HG03439 (cell line): ENCODE results near the gene GRIP1.

Experiments
- ATAC-seq: cut with Tn5 transposase; IDR thresholded peaks from one replicate; pipeline ENCODE4 v1.9.1; 2021; ENCODE audit warnings: mild to moderate bottlenecking, moderate library complexity; ENCODE audit not compliant: unreplicated experiment

Gene GRIP1

GRCh38 chr12:66398931-66399910 lies 279.7 kb downstream of the GRIP1 start:
- ATAC-seq: no peak

DNA sequence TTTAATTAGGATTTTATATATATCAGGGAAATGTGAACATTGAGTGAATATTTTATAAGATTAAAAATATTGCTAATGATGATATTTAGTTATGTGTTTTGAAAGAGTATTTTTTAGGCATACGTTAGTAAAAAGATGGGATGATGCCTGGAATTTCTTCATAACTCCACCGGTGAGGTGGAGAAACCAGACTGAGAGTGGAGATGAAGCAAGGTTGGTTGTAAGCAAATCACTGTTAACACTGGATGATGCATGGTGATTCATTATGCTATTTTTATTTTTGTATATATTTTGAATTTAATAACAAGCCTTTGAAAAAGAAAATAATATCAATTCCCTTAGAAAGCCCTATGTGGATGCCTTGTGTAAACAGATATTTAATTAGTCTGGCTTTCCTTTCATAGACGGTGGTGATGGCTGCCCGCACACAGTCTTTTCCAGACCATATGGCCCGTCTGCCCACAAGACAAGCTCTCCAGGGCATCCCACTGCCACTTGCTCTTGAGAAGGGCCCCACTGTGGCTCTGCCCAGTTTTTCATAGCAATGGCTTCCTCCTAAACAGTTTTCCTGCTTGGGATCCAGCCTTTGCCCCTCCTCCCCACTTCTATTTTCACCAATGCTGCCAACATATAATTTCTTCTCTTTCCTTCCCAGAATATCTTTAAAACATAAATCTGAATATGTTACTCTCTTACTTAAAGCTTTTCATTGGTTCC lies 281.1 kb downstream of the GRIP1 start:
- no peak for ATAC-seq

DNA sequence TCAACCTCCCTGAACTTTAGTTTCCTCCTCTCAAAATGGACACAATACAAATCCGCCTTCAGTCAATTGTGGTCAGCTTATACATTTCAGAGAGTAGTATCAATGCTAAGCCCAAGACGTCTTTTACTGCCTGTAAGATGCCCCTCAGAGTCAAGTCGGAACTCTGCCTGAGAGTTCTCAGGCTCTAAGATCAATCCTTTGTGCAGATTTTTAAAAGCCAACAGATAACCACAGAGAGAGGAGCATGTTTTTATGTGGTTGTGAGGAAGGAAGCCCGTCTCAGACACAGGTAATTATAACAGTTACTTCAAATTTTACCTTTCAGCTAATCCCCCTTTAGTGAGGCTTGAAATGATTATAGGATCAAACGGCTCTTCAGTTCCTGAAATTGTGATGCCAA lies 285.0 kb downstream of the GRIP1 start:
- ATAC-seq: no peak

DNA sequence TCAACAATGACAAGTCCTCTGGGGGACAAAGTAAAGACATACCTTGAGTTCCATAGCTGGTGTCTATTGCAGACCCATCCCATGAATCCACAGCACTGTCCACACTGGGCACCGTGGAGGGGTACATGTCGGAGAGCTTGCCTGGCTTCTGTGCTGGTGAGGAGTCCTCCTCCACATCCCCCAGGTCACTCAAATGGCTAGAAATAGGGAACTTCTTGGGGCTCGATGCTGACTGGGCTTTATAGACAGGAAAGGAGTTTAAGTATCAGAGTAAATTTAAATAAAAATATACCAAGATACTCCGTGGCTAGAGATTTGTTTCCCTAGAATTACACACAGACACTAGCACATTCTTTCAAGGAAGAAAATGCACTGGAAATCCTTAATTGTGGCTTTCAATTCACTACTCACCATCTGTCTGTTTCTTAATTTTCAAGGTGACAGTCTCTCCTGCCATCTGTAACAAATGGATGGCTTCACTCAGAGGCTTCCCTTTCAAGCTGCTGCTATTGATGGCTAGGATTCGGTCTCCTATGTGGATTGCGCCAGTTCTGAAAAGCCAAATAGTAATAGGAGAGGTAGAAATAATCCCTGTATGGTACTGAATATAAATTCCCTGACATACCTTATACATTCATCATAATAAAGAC lies 286.5 kb downstream of the GRIP1 start:
- ATAC-seq: no peak

GRCh38 chr12:66388517-66388916 lies 290.4 kb downstream of the GRIP1 start:
- no peak for ATAC-seq

GRCh38 chr12:66387117-66387516 lies 291.8 kb downstream of the GRIP1 start:
- no peak for ATAC-seq

DNA sequence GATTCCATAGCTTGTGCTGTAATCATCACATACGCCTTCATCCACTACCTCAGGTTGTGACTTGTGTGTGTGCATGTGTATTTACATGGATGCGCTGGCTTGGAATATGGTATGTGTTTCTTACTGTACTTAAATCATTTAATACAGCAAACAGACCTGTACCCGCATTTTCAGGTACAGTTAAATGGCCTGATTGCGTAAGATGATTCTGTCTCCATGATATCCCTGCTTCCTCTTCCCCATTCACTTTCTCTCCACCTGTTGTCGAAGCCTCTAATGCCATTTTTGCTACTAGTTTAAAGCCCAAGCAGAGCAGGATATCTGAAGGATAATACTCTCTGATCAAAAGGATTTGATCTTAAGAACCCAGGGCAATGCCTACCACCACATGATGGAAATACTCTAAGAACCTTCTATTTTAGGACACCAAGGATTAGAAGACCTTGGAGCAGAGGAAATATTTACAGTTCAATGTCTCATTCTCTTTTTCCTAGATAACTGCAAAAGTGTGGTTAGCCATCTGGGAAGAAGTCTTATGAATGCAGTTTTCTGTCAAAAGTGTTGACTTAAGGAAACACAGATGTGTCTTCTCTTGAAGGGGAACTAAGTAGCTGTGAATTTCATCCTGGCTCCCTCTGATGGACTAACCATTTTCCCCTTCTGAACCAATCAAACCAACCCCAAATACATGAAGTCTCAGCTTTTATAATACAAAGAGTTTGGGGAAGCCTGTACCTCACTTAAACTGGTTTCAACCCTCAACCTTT lies 297.9 kb downstream of the GRIP1 start:
- ATAC-seq: no peak

DNA sequence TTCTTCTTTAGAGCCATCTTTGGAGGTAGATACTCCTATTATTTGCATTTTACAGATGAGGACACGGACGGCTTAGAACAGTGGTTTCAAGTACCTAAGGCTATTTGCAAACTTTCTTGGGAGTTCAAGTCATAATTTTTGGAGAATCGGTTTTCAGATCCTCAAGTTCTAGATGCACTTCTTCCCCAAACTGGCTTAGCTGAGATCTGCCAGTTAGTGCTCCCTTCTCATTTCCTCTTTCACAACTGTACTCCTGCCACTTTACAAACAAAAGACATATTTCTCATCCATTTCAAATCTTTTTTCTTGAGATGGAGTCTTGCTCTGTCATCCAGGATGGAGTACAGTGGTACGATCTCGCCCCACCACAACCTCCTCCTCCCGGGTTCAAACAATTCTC lies 299.3 kb downstream of the GRIP1 start:
- no peak for ATAC-seq

DNA sequence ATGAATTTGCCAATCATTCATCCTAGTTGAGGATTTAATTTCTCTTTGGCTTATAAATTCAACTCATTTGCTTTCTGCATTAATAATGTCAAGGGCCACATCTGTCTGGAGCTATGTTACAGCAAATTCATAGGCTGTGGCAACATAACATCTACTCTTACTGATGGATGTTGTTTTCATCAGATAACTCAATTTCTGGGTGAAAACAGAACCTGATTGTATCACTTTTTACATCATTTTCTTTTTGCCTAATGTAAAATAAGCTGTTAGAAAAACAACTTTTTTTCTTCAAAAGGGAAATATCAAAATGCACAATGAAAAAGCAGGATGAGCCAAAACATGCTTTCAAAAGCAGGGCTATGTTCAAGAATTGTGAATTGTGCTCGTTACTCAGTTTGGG lies 303.3 kb downstream of the GRIP1 start:
- no peak for ATAC-seq

- no peak for ATAC-seq
These were observed 306.9 kb downstream of the GRIP1 start for GRCh38 chr12:66371982-66372381.

DNA sequence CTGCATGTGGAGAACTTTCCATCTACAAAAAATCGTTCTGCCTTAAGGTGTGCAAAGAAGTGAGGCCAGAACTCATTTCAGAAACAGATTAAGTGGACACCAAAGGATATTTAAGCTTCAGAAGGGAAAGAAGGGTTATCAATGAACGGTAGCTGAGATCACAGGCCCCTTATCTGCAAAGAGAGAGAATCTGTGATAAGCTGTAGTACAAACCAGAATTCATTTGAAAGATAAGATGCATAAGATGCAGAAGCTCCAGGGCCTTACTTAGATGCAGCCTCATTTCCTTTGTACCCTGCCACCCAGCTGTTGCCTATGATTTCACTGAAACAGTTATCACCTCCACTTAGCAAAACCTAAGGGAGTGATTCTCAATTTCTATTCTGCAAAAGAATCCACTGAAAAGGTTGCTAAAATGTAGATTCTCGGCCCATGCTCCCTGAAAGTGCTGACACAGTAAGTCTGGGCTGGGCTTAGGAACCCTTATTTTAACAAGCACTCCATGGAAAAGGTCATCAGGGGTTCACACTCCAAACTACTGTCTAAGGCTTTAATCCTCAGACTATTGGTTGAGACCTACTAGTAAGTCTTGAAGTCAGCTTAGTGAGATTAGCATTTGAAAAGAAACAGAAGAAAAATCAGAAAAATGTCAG lies 311.7 kb downstream of the GRIP1 start:
- no peak for ATAC-seq

- no peak for ATAC-seq
These were observed 313.0 kb downstream of the GRIP1 start for GRCh38 chr12:66365718-66366490.

GRCh38 chr12:66361703-66362102 lies 317.2 kb downstream of the GRIP1 start:
- ATAC-seq: no peak

DNA sequence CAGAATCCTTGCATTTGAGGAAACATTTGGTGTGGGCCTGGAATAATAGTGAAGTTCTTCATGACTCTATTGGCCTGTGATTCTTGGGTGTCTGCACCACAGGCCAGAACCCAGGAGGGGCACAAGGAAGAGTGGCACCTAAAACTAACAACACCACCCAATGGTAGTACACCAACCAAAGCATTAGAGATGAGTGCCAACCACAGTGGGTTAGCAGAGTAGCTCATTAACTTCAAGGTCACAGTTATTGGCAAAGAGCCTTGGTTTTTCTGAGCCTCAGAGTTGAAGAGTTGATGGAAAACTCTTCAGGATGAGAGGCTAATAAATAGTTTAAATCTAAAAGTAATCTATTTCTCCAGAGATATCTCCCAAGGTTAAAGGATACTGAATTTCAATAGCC lies 319.6 kb downstream of the GRIP1 start:
- no peak for ATAC-seq

- ATAC-seq: no peak
These were observed 324.6 kb downstream of the GRIP1 start for GRCh38 chr12:66354291-66354690.

- ATAC-seq: no peak
These were observed 326.0 kb downstream of the GRIP1 start for GRCh38 chr12:66352899-66353298.

GRCh38 chr12:66352197-66352596 lies 326.7 kb downstream of the GRIP1 start:
- ATAC-seq: no peak

DNA sequence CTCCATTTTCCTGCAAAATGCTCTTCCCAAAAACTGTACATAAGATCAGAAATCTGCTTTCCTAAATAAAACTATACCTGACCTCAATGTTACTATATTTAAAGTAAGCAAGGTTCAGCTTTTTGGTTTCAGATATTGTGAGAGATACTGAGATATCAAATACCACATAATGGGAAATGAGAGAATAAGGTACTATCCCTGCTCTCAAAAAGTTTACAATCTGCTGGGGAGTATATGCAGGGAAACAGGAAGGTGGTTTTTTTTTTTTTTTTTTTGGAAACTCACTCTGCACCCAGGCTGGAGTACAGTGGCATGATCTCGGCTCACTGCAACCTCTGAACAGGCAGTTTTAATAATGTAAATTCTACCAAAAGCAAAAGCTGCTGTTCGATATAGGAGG lies 327.6 kb downstream of the GRIP1 start:
- no peak for ATAC-seq

- ATAC-seq: no peak
These were observed 332.9 kb downstream of the GRIP1 start for GRCh38 chr12:66345956-66346355.

- ATAC-seq: no peak
These were observed 333.7 kb downstream of the GRIP1 start for GRCh38 chr12:66345212-66345611.
